ENCODE data around the gene NPPA. TPM values are rescaled to one million over a fixed set of nuclear protein-coding genes. Genes with fewer than 3 reads are reported as not detected.

The NPPA gene
- total RNA-seq, 4 donors from 2014 or later: 0.53 to 4.2 (median 1.9) TPM; not detected in 1

- Histone ChIP-seq H3K4me1 (peaks cover 23 to 28% of the 10 kb centered on the region in 2 donors), H3K9me3 (no peaks in the 10 kb centered on the region), H3K4me3 (no peak overlapping the region), H3K27ac (no peak overlapping the region), H3K36me3 (no peaks in the 10 kb centered on the region), H3K27me3 (no peaks in the 10 kb centered on the region)
- no peak for ATAC-seq
- TF ChIP-seq POLR2A (IDR thresholded peaks at IDR 0.05) (no peak), CTCF (IDR thresholded peaks at IDR 0.05 in 4 of 5, conservative IDR thresholded peaks at IDR 0.05 in 1 of 5) (no peak)
- DNase-seq: no peak
- intact Hi-C loops (cut with DNase I; ENCODE audit: low total_unique reads) (loop anchor here (5.0 kb wide), 1 partner anchor 151 kb away; the partner anchor contains the start of gene AGTRAP), in situ Hi-C loops (cut with MboI; ENCODE audit: low sequenced_read_pairs in 4 of 4) (no loop called here)
Observed at GRCh38 chr1:11888206-11888876, 40.8 kb upstream of the NPPA start.

GRCh38 chr1:11887666-11888007 is 40.1 kb upstream of the NPPA start:
- no peaks in the 10 kb centered on the region for H3K27me3 ChIP-seq
- ATAC-seq (no peak), DNase-seq (no peak)
- peaks cover 23 to 35% of the 10 kb centered on the region in 2 donors for H3K4me1 ChIP-seq
- TF ChIP-seq POLR2A (IDR thresholded peaks at IDR 0.05) (no peak), CTCF (IDR thresholded peaks at IDR 0.05 in 4 of 5, conservative IDR thresholded peaks at IDR 0.05 in 1 of 5) (no peak)
- no peak overlapping the region for H3K4me3 ChIP-seq
- in situ Hi-C loops (cut with MboI; ENCODE audit: low sequenced_read_pairs in 4 of 4) (no loop called here), intact Hi-C loops (cut with DNase I; ENCODE audit: low total_unique reads) (loop anchor here (5.0 kb wide), 1 partner anchor 150 kb away; the partner anchor contains the start of gene AGTRAP)
- peak overlapping the region; percentile 74 to 92 (median 80) for H3K27ac ChIP-seq
- no peaks in the 10 kb centered on the region for H3K36me3 ChIP-seq
- H3K9me3 ChIP-seq: no peaks in the 10 kb centered on the region

- intact Hi-C loops (cut with DNase I; ENCODE audit: low total_unique reads) (loop anchor here (1.0 to 5.0 kb wide), 2 partner anchors 13 to 150 kb away; partner anchors contain the start of gene AGTRAP), in situ Hi-C loops (cut with MboI; ENCODE audit: low sequenced_read_pairs in 4 of 4) (no loop called here)
- peaks cover 23 to 41% of the 10 kb centered on the region in 2 donors for H3K4me1 ChIP-seq
- H3K36me3 ChIP-seq: no peaks in the 10 kb centered on the region
- ATAC-seq (peak; percentile 19 to 31), DNase-seq (peak in 1 of 2 donors; percentile 52)
- TF ChIP-seq POLR2A (IDR thresholded peaks at IDR 0.05): no peak
- TF ChIP-seq CTCF (IDR thresholded peaks at IDR 0.05 in 4 of 5, conservative IDR thresholded peaks at IDR 0.05 in 1 of 5): no peak
- peak overlapping the region; percentile 74 to 92 (median 80) for H3K27ac ChIP-seq
- no peak overlapping the region for H3K4me3 ChIP-seq
- no peaks in the 10 kb centered on the region for H3K9me3 ChIP-seq
- H3K27me3 ChIP-seq: no peaks in the 10 kb centered on the region
Observed at GRCh38 chr1:11886986-11887665, 39.5 kb upstream of the NPPA start.

- DNase-seq (peak; percentile 86 to 90), ATAC-seq (peak; percentile 83 to 85)
- in situ Hi-C loops (cut with MboI; ENCODE audit: low sequenced_read_pairs in 4 of 4): no loop called here
- Histone ChIP-seq H3K9me3 (no peaks in the 10 kb centered on the region), H3K27ac (peak overlapping the region; percentile 74 to 92 (median 80)), H3K27me3 (no peaks in the 10 kb centered on the region), H3K4me1 (peaks cover 34 to 53% of the 10 kb centered on the region in 2 donors), H3K36me3 (no peaks in the 10 kb centered on the region), H3K4me3 (no peak overlapping the region)
- TF ChIP-seq CTCF (IDR thresholded peaks at IDR 0.05 in 4 of 5, conservative IDR thresholded peaks at IDR 0.05 in 1 of 5) (no peak), POLR2A (IDR thresholded peaks at IDR 0.05) (no peak)
- intact Hi-C loops (cut with DNase I; ENCODE audit: low total_unique reads): loop anchor here (1.0 to 5.0 kb wide), 2 partner anchors 12 to 149 kb away; partner anchors contain the start of gene AGTRAP
Observed at GRCh38 chr1:11885916-11886315, 38.3 kb upstream of the NPPA start.

Measured in gastrocnemius medialis (tissue), 4 donors.